Osteocyte (in vitro differentiated cells): ENCODE measurements around the gene HLA-C. TPM values are rescaled to one million over a fixed set of nuclear protein-coding genes. Genes with fewer than 3 reads are reported as not detected.

ENCODE experiments used
- DNase-seq: peaks from one replicate; pipeline ENCODE4 v3.0.0; 2021; ENCODE audit warnings: mixed read lengths; ENCODE audit not compliant: unreplicated experiment; ENCODE audit errors: extremely low spot score
- H3K27ac Mint-ChIP-seq: one replicate; pipeline ENCODE4 v1.8.0; 2021; ENCODE audit warnings: mild to moderate bottlenecking, mixed read lengths; ENCODE audit not compliant: unreplicated experiment
- H3K27me3 Mint-ChIP-seq: one replicate; pipeline ENCODE4 v1.8.0; 2021; ENCODE audit warnings: mixed read lengths; ENCODE audit not compliant: unreplicated experiment
- H3K36me3 Mint-ChIP-seq: one replicate; pipeline ENCODE4 v1.8.0; 2021; ENCODE audit warnings: mixed read lengths; ENCODE audit not compliant: unreplicated experiment
- H3K4me1 Mint-ChIP-seq: one replicate; pipeline ENCODE4 v1.8.0; 2021; ENCODE audit warnings: mixed read lengths; ENCODE audit not compliant: unreplicated experiment
- H3K4me3 Mint-ChIP-seq: one replicate; pipeline ENCODE4 v1.8.0; 2021; ENCODE audit warnings: mild to moderate bottlenecking, moderate library complexity, mixed read lengths; ENCODE audit not compliant: unreplicated experiment
- H3K9me3 Mint-ChIP-seq: one replicate; pipeline ENCODE4 v1.8.0; 2021; ENCODE audit warnings: mixed read lengths; ENCODE audit not compliant: unreplicated experiment
- total RNA-seq: library from RNA; stranded (reverse); gene quantifications from 2 replicates; pipeline ENCODE4 v1.2.1, GENCODE V29; 2021
- TF ChIP-seq, protein P1 (sequence below): fragments of 200-600 bp; sonication (generic); IDR thresholded peaks from 2 replicates; pipeline ENCODE4 v1.5.0; 2021; ENCODE audit warnings: antibody characterized with exemption, mild to moderate bottlenecking, moderate library complexity

The HLA-C gene
- total RNA-seq, 1 donor from 2014 or later: 408 TPM

DNA sequence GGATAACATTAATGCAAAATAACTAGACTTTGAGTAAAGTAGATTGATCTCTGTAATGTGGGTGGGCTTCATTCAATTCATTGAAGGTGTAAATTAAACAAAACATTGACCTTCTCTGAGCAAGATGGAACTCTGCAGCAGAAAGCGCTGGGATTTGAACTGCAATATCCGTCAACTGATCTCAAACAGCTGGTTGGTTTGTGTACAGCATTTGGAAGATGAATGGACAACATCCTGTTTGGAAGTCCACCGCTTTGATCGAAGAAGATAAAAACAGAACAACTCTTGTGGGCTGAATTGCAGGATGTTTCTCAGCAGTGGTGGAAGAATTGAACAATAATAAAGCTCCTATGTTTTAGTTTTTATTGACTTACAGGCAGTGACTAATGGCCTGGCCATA lies 20.6 kb downstream of the HLA-C start:
- no peak for DNase-seq
- TF ChIP-seq, protein P1, sequence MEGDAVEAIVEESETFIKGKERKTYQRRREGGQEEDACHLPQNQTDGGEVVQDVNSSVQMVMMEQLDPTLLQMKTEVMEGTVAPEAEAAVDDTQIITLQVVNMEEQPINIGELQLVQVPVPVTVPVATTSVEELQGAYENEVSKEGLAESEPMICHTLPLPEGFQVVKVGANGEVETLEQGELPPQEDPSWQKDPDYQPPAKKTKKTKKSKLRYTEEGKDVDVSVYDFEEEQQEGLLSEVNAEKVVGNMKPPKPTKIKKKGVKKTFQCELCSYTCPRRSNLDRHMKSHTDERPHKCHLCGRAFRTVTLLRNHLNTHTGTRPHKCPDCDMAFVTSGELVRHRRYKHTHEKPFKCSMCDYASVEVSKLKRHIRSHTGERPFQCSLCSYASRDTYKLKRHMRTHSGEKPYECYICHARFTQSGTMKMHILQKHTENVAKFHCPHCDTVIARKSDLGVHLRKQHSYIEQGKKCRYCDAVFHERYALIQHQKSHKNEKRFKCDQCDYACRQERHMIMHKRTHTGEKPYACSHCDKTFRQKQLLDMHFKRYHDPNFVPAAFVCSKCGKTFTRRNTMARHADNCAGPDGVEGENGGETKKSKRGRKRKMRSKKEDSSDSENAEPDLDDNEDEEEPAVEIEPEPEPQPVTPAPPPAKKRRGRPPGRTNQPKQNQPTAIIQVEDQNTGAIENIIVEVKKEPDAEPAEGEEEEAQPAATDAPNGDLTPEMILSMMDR: no peak

DNA sequence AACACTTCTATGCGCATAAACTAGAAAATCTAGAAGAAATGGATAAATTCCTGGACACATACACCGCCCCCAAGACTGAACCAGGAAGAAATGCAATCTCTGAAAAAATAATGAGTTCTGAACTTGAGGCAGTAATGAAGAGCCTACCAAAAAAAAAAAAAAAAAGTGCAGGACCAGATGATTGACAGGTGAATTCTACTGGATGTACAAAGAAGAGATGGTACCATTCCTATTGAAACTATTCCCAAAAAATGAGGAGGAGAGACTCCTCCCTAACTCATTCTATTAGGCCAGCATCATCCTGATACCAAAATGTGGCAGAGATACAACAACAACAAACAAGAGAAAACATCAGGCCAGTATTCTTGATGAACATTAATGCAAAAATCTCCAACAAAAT lies 22.7 kb downstream of the HLA-C start:
- Mint-ChIP-seq H3K36me3 (peaks cover 3% of the 10 kb centered on the region), H3K4me3 (no peak overlapping the region), H3K27ac (no peak overlapping the region), H3K27me3 (peaks cover 66% of the 10 kb centered on the region), H3K9me3 (peaks cover 26% of the 10 kb centered on the region), H3K4me1 (peaks cover 7% of the 10 kb centered on the region)
- DNase-seq: no peak
- TF ChIP-seq, protein P1: no peak

More for the DNA sequence above, 20.6 kb downstream of the HLA-C start:
- Mint-ChIP-seq H3K4me3 (no peak overlapping the region), H3K36me3 (peaks cover 3% of the 10 kb centered on the region), H3K9me3 (peaks cover 26% of the 10 kb centered on the region), H3K4me1 (peaks cover under 1% of the 10 kb centered on the region), H3K27me3 (peaks cover 73% of the 10 kb centered on the region), H3K27ac (no peak overlapping the region)

DNA sequence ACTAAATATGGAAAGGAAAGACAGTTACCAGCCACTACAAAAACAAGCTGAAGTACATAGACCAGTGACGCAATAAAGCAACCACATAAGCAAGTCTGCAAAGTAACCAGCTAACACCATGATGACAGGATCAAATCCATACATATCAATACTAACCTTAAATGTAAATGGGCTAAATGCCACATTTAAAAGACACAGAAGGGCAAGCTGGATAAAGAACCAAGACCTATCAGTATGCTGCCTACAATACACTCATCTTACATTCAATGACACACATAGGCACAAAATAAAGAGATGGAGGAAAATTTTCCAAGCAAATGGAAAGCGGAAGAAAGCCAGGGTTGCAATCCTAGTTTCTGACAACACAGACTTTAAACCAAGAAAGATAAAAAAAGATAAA lies 24.1 kb downstream of the HLA-C start:
- H3K4me1 Mint-ChIP-seq: peaks cover 9% of the 10 kb centered on the region
- peaks cover 3% of the 10 kb centered on the region for H3K36me3 Mint-ChIP-seq
- H3K27ac Mint-ChIP-seq: no peak overlapping the region
- TF ChIP-seq, protein P1: no peak
- peaks cover 26% of the 10 kb centered on the region for H3K9me3 Mint-ChIP-seq
- no peak overlapping the region for H3K4me3 Mint-ChIP-seq
- DNase-seq: no peak
- peaks cover 58% of the 10 kb centered on the region for H3K27me3 Mint-ChIP-seq

DNA sequence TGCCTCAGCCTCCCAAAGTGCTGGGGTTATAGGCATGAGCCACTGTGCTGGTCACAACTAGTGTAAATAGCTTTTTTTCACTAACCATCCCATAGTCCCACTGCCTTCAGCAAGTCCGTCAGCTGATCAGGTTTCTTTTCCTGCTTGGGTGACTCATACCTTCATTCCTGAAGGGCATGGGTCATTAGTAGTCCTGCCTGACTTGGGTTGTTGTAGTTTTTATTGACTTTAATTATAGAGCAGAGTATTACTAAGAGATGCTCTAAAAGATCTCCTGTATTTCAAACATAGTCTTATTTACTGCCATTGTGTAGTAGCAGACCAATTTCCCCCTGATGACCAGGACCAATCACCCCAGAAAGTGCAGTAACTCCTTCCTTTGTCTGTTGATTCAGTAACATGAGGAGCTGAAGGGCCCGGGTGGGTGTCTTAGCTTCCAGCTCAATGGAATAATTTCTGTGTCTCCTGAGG lies 25.8 kb downstream of the HLA-C start:
- Mint-ChIP-seq H3K36me3 (peaks cover 3% of the 10 kb centered on the region), H3K27ac (no peak overlapping the region), H3K27me3 (peaks cover 56% of the 10 kb centered on the region), H3K4me1 (peaks cover 9% of the 10 kb centered on the region), H3K4me3 (no peak overlapping the region), H3K9me3 (peaks cover 26% of the 10 kb centered on the region)
- DNase-seq: no peak
- TF ChIP-seq, protein P1: no peak

DNA sequence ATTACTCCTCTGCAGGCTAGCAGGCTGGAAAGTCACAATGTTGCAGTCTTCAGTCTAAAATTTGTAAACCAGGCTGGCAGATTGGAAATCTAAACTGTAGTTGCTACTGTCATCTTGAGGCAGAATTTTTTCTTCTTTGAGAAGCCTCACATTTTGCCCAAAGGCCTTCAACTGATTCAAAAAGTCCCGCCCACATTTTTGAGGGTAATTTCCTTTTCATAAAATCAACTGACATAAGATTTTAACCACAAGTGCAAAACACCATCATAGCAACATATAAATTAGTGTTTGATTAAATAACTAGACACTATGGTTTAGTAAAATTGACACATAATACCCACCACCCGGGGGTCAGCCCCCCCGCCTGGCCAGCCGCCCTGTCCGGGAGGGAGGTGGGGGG lies 28.4 kb downstream of the HLA-C start:
- Mint-ChIP-seq H3K36me3 (no peaks in the 10 kb centered on the region), H3K4me1 (peaks cover 9% of the 10 kb centered on the region), H3K9me3 (peaks cover 18% of the 10 kb centered on the region), H3K27ac (no peak overlapping the region), H3K27me3 (peaks cover 45% of the 10 kb centered on the region), H3K4me3 (no peak overlapping the region)
- TF ChIP-seq, protein P1: no peak
- no peak for DNase-seq
